Fibroblast of the aortic adventitia (primary cell): ENCODE measurements around the gene CORO2B. TPM values are rescaled to one million over a fixed set of nuclear protein-coding genes. Genes with fewer than 3 reads are reported as not detected.
A peak's percentile ranks its signal among the peaks of the same experiment; 100 is the strongest.

Experiments
- DNase-seq: peaks from one replicate; pipeline ENCODE4 v3.0.0-alpha.2; 2010; ENCODE audit warnings: low read depth
- H3K4me3 ChIP-seq: 2 replicates; pipeline ENCODE4 v1.5.1; 2011; ENCODE audit warnings: low read depth, mild to moderate bottlenecking, control low read depth, low read length, moderate library complexity
- CTCF ChIP-seq: IDR thresholded peaks from 2 replicates; pipeline ENCODE4 v1.5.1; 2011; ENCODE audit warnings: mild to moderate bottlenecking, low read length, control low read depth, inconsistent platforms; ENCODE audit not compliant: insufficient read depth
- total RNA-seq: library from RNA; depleted of rRNA; stranded (reverse); fragments of >200 nt; gene quantifications from 2 replicates; pipeline ENCODE4 v1.2.3, GENCODE V29; 2012; ENCODE audit warnings: low replicate concordance

Gene CORO2B
- total RNA-seq, 1 donor, result 23.3 TPM

- DNase-seq, result no peak
- H3K4me3 ChIP-seq, result no peak overlapping the region
- no peak for TF ChIP-seq CTCF
Observed at GRCh38 chr15:68585574-68586273, 6.9 kb downstream of the CORO2B start.

- peak; percentile 54 for DNase-seq
- no peak overlapping the region for H3K4me3 ChIP-seq
- no peak for TF ChIP-seq CTCF
Observed at GRCh38 chr15:68586274-68586961, 7.6 kb downstream of the CORO2B start.

GRCh38 chr15:68587769-68588385, 9.1 kb downstream of the CORO2B start:
- DNase-seq, result no peak
- TF ChIP-seq CTCF, result no peak
- no peak overlapping the region for H3K4me3 ChIP-seq

GRCh38 chr15:68589053-68589452, 10.3 kb downstream of the CORO2B start:
- H3K4me3 ChIP-seq, result no peak overlapping the region
- DNase-seq, result peak; percentile 44
- no peak for TF ChIP-seq CTCF

GRCh38 chr15:68589783-68590710, 11.3 kb downstream of the CORO2B start:
- TF ChIP-seq CTCF, result no peak
- H3K4me3 ChIP-seq, result no peak overlapping the region
- DNase-seq, result peak; percentile 52

GRCh38 chr15:68590721-68591389, 12.1 kb downstream of the CORO2B start:
- DNase-seq, result no peak
- no peak overlapping the region for H3K4me3 ChIP-seq
- TF ChIP-seq CTCF, result no peak
